GM12801 (cell line): ENCODE data around the gene SLC27A5.

Experiments used
- TF ChIP-seq, protein P1 (sequence below): IDR thresholded peaks from one replicate; pipeline ENCODE4 v1.5.1; 2011; ENCODE audit warnings: control low read depth; ENCODE audit not compliant: insufficient read length; ENCODE audit errors: extremely low read depth

SLC27A5 gene

DNA sequence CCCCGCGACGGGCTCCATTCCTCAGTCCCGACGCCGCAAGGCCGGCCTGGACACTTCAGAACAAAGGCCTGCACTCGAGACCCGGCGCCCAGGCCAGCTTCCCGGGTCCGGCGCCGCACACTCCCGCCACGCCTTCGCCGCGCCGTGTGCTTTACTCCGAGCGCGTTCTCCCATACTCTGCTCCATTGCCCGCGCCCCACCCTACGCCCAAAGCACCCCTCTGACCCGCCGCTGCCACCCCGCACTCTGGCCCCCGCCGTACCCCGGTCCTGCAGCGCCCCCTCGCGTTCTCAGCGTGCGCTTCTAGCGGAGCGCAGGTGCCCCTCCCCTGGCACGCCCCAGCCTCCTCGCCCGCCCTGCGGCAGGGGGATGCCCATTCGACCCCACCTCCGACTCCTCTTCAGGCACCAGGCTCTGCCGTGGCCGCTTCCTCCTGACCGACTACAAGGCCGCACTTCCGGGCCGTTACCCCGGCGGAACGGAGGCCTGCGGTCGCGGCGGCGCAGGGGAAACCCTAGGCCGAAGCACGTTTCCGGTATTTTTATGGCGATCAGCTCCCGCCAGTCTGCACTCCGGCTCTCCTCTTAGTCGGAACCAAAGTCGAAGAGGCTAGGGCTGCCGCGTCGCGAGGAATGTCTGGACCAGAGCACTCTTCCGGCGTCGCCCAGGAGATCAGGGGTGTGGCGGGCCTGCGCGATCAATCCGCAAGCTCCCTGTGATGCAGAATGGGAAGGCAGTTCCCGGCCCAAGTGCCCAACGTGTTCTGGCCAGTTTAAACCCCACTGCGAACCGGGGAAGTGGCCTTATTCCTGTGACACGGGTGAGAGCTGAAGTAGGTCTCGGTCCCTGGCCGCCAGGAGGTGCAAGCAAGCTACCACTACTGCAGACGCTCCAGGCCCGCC, 7.8 kb upstream of the SLC27A5 start, which contains the start of gene ZBTB45:
Gene ZBTB45 (minus strand): TSS at position 456 of the 902 bp plus-strand sequence. CDS start 2,137 bp downstream, outside the sequence.
- TF ChIP-seq, protein P1, sequence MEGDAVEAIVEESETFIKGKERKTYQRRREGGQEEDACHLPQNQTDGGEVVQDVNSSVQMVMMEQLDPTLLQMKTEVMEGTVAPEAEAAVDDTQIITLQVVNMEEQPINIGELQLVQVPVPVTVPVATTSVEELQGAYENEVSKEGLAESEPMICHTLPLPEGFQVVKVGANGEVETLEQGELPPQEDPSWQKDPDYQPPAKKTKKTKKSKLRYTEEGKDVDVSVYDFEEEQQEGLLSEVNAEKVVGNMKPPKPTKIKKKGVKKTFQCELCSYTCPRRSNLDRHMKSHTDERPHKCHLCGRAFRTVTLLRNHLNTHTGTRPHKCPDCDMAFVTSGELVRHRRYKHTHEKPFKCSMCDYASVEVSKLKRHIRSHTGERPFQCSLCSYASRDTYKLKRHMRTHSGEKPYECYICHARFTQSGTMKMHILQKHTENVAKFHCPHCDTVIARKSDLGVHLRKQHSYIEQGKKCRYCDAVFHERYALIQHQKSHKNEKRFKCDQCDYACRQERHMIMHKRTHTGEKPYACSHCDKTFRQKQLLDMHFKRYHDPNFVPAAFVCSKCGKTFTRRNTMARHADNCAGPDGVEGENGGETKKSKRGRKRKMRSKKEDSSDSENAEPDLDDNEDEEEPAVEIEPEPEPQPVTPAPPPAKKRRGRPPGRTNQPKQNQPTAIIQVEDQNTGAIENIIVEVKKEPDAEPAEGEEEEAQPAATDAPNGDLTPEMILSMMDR = no peak

DNA sequence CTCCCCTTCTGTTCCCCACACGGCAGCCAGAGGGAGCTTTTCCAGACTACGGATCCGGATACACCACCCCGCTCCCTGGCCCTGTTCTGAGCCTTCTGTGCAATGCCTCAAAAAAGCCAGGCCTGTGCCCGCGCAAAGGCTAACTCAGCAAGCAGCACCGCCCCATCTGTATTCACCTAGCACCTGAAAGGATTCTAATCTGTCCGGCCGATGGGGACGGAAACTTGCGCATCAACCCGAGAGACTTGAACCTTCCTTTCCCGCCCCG, 7.2 kb upstream of the SLC27A5 start:
- TF ChIP-seq, protein P1 = no peak

DNA sequence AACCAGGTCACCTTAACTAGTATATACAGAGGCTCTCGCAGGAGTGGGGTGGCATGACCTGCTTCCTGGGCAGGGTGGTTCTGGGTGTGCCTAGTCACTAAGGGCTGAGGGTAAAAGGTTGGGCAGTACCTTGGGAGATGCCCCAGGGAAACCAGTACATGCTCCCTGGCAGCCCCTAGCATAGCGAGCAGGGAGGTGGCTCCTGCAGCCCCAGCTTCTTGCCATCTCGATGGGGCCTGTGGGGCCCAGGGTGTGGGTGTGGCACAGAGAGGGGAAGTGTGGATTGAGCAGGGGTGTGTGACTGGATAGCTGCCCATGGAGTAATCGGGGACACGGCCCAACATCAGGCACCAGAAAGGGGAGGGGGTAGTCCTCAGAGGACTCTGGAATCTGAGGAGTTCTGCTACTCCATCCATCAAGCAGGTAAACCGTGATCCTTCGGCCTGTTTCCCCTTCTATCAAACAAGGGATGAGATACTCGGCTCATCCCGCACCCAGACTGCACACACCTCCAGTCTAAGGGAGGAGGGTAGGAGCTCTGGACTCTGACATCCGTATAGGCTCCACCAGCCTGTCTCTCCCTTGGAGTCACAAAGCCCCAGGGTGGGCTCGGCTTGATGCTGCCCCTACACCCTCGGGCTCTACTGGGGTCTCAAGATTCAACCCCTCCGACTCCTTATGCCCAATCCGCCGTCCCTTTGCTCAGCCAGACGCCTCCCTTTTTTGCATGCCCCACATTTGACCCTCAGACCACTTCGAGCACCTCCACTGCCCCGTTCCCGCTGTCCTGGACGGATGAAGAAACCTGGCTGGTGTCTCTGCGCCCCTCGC, 6.7 kb upstream of the SLC27A5 start:
- TF ChIP-seq, protein P1 = no peak

DNA sequence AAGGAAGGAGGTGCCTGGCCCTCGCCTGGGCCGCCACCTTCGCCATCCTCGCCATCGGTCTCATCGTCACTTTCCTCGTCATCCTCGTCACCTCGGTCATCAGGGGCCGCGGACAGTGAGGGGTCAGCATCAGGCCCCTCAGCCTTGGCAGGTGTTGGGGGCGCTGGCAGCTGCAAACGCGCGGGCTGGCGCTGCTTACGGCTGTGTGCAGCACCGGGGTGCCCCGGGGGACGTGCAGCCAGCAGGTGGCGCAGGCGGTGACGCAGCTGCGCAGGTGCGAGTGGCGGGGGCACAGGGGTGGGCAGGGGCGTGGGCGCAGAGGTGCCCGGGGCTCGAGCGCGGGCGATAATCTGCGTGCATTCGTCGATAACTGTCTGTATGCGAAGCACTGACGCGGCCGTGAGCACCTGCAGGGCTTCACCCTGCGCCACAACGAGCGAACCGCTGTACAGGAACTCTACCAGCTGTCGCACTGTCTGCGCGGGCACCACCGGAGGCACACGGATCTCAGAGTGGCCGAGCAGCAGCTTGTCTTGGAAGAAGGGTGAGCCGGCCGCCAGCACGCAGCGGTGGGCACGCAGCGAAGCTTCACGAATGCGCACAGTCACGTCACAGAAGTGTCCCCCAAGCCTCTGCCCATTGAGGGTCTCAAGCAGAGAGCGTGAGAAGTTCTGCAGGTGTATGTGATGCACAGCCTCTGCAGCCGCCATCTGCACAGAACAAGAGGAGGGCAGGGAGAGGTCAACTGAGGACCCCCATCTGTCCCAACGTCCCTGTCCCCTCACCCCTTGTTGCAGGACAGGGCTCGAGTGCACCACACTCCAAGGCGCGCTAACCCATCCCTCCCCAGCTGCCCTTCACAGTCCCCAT, 5.4 kb upstream of the SLC27A5 start:
- TF ChIP-seq, protein P1 = no peak

DNA sequence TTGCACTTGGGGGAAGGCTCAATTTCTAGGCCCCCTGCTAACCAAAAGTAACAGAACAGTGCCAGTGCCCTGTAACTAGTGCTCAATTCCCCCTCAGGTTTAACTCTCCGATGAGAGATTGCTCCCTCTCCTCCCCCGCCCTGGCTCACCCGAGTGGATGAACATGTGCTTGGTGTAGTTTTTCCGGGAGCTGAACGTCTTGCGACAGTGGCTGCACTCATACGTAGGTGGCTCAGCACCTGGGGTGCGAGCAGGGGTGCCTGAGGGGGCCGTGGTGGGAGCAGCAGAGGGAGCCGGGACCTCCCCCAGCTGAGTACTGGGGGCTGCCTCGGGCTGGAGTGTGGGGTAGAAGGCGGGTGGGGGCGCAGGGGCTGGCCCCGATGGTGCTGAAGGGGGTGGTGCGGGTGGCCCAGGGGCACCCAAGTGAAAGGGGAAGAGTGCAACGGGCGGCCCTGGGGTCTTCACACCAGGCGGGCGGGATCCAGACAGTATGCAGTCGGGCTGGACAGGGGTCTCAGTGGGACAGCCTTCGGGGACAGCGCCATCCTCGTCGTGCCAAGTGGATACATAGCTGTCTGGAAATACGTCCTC, 4.5 kb upstream of the SLC27A5 start:
- TF ChIP-seq, protein P1 = no peak

DNA sequence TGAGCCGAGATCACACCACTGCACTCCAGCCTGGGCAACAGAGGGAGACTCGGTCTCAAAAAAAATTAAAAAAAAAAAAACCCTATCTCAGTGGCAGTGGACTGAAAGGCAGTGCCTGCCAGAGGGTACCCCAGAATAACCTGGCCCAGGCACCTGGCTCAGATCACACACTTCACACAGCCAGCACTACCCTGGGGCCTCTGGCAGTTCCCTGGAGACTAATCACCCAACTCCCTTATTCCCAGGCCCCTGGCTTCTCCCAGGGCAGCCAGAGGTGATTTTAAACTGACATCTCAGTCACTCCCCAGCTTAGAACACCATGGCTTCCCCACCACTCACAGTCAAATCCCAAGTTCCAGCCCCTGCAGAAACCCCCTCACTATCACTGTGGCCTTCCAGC, 3.5 kb upstream of the SLC27A5 start:
- TF ChIP-seq, protein P1 = no peak
